Measurements from ENCODE around the gene MAP2.

DNA sequence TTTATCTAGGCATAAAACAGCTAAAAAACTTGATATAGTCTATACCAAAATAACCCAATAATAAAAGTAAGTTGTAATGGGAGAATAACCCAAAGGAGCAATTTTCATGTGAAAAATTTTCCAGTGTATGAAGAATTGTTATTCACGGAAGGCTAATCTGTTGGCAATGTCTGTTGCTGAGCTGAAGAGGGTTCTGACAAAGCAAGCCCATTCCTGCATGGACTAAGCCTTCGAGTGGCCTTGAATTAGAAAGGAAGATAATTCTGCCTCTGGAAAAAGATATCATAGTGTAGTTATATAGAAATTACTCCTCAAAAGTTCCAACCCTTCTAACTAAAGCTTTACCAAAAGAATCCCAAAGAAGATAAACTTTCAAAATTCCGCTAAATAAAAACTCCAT is 101.5 kb downstream of the MAP2 start:
- TF ChIP-seq, protein P1, sequence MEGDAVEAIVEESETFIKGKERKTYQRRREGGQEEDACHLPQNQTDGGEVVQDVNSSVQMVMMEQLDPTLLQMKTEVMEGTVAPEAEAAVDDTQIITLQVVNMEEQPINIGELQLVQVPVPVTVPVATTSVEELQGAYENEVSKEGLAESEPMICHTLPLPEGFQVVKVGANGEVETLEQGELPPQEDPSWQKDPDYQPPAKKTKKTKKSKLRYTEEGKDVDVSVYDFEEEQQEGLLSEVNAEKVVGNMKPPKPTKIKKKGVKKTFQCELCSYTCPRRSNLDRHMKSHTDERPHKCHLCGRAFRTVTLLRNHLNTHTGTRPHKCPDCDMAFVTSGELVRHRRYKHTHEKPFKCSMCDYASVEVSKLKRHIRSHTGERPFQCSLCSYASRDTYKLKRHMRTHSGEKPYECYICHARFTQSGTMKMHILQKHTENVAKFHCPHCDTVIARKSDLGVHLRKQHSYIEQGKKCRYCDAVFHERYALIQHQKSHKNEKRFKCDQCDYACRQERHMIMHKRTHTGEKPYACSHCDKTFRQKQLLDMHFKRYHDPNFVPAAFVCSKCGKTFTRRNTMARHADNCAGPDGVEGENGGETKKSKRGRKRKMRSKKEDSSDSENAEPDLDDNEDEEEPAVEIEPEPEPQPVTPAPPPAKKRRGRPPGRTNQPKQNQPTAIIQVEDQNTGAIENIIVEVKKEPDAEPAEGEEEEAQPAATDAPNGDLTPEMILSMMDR (IDR thresholded peaks at IDR 0.05), result no peak
- TF ChIP-seq EP300 (IDR thresholded peaks at IDR 0.05), result no peak
